ENCODE data around the gene PHACTR2.

PHACTR2 gene

DNA sequence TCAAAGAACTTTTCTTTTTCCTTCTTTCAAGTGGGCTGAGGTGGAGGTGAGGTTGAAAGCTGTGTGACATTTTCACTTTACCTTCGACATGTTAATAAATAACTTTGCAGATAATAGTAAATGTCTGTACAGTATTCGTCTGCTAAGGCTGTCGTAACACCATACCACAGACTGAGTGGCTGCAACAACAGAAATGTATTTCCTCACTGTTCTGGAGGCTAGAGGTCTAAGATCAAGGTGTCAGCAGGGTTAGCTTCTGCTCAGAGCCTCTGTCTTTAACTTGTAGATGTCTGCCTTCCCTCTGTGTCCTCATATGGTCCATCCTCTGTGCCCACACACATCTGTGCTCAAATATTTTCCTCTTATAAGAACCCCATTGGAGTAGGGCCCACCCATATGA lies 14.9 kb downstream of the PHACTR2 start:
- in situ Hi-C loops (cut with MboI; ENCODE audit: low sequenced_read_pairs, unreplicated experiment), result no loop called here
- TF ChIP-seq, protein P1, sequence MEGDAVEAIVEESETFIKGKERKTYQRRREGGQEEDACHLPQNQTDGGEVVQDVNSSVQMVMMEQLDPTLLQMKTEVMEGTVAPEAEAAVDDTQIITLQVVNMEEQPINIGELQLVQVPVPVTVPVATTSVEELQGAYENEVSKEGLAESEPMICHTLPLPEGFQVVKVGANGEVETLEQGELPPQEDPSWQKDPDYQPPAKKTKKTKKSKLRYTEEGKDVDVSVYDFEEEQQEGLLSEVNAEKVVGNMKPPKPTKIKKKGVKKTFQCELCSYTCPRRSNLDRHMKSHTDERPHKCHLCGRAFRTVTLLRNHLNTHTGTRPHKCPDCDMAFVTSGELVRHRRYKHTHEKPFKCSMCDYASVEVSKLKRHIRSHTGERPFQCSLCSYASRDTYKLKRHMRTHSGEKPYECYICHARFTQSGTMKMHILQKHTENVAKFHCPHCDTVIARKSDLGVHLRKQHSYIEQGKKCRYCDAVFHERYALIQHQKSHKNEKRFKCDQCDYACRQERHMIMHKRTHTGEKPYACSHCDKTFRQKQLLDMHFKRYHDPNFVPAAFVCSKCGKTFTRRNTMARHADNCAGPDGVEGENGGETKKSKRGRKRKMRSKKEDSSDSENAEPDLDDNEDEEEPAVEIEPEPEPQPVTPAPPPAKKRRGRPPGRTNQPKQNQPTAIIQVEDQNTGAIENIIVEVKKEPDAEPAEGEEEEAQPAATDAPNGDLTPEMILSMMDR (IDR thresholded peaks at IDR 0.05; ENCODE audit: borderline replicate concordance, control extremely low read depth, extremely low read depth, insufficient read depth, missing control alignments), result no peak
- no peak for DNase-seq (ENCODE audit: low spot score)

DNA sequence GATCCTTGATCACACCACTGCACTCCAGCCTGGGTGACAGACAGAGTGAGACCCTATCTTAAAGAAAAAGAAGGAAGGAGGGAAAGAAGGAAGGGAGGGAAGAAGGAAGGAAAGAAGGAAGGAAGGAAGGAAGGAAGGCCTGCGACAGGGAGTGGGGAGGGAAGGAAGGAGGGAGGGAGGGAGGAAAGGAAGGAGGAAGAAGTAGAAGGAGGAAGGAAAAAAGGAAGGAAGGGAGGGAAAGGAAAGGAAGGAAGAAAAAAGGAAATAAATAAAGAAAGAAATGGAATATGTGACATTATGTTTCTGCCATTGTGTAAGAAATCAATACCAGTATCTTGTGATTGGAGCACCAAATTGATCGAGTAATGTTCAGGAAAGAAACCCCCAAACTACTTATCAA lies 16.2 kb downstream of the PHACTR2 start:
- TF ChIP-seq, protein P1 (IDR thresholded peaks at IDR 0.05; ENCODE audit: borderline replicate concordance, control extremely low read depth, extremely low read depth, insufficient read depth, missing control alignments), result no peak
- in situ Hi-C loops (cut with MboI; ENCODE audit: low sequenced_read_pairs, unreplicated experiment), result no loop called here
- no peak for DNase-seq (ENCODE audit: low spot score)

DNA sequence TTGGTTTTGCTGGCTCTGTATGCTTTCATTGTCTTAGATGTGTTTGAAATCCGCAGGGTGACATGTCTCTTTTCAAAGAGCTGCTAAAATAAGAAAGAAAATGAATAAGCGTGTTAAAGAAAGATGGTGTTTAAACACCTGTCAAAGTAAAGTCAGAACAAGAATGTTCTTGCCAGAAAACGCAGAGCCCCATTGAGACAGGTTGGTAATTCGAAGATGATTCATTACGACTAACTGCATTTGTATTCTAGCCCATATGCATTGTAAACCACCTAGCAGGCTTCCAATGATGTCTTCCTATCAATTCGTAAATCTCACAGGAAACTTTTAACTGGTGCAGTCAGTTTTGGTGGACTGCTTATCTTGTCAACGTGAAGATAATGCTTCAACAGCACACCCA lies 16.8 kb downstream of the PHACTR2 start:
- TF ChIP-seq, protein P1 (IDR thresholded peaks at IDR 0.05; ENCODE audit: borderline replicate concordance, control extremely low read depth, extremely low read depth, insufficient read depth, missing control alignments), result no peak
- in situ Hi-C loops (cut with MboI; ENCODE audit: low sequenced_read_pairs, unreplicated experiment), result no loop called here
- no peak for DNase-seq (ENCODE audit: low spot score)

DNA sequence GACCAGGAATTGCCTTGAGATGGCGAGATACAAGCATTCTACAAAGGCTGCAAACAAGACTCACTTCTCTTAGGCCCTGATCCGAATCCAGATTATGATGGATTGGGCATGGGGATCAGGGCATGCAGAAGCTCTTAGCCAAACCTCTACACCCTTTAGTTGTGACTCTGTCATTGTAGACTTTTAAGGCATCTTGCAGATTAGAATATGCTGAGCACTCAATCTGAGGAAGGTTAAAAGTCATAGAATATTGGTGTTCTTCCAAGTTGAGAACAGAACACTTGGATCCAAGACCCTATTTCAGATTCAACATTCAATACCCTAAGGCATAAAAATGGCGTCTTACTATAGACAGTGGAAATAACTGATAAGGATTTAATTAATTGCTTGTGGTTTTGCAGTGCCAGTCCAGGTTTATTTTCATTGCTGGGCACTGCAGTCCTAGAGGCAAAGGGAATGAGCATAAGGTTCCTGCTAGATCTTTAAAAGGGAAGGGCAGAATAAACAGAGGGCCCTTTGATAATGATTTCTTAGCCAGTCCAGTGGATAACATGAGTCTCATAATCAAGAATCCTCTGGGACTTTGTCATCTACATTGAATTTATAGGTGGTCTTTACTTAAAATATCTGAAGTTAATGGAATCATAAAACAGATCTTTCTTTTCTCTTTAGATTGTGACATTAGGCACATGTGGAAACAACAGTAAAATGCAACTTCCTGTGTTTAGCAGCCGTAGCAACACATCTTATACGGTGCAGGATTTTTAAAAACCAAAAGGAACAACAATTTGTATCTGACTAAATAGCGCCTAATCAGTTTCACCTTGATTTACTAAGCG lies 17.6 kb downstream of the PHACTR2 start:
- TF ChIP-seq, protein P1 (IDR thresholded peaks at IDR 0.05; ENCODE audit: borderline replicate concordance, control extremely low read depth, extremely low read depth, insufficient read depth, missing control alignments), result no peak
- in situ Hi-C loops (cut with MboI; ENCODE audit: low sequenced_read_pairs, unreplicated experiment), result no loop called here
- no peak for DNase-seq (ENCODE audit: low spot score)

DNA sequence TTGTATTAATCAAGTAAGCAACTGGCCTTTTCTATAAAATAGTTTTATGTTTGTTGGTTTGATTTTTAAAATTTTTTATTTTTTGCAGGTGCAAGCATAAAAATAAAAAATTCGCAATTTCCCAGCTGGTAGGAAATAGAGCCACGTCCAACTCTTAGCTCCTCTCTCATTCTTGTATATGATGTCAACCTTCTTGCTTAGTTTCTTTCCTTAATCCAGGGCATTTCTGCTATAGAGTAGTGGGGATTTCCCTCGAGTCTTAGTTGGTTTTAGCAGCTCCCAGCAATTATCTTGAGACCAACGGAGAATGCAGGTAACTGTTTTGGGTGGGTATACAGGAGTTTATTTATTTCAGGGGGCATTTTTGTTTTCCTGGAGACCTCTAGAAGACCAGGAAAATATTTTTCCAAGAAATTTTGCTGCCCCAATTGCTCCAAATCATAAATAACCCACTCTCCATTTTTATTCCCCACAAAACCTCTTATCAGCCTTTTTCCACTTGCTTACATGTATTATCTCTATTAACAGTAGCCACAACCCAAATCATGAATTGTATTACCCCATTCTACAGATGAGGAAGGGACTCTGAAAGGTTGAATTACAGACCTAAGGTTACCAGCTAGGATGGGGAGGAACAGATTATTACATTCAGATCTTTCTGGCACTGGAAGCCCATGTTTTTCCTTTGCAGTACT lies 18.4 kb downstream of the PHACTR2 start:
- DNase-seq (ENCODE audit: low spot score), result no peak
- TF ChIP-seq, protein P1 (IDR thresholded peaks at IDR 0.05; ENCODE audit: borderline replicate concordance, control extremely low read depth, extremely low read depth, insufficient read depth, missing control alignments), result no peak
- in situ Hi-C loops (cut with MboI; ENCODE audit: low sequenced_read_pairs, unreplicated experiment), result no loop called here

DNA sequence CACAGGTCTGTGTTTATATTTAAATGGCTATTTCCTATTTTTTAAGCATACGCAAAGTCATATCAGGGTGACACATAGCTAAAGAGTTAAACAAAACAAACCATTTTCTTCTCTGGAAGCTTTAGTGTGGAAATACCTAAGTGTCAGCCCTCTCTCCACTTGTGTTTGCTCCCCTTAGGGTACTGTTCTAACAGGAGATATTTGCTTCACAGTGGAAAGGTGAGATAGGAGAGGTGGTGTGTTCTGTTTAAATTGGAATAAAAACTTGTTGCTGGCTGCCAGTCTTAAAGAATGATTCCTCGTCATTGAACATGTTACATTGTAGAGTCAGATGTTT lies 18.9 kb downstream of the PHACTR2 start:
- in situ Hi-C loops (cut with MboI; ENCODE audit: low sequenced_read_pairs, unreplicated experiment), result no loop called here
- TF ChIP-seq, protein P1 (IDR thresholded peaks at IDR 0.05; ENCODE audit: borderline replicate concordance, control extremely low read depth, extremely low read depth, insufficient read depth, missing control alignments), result no peak
- no peak for DNase-seq (ENCODE audit: low spot score)
